Epidermal melanocyte (primary cell): Measurements from ENCODE around the gene HEPH.
"Not testable (repeated sequence)": the region's sequence is repeated elsewhere in the genome, so short reads cannot be mapped to it uniquely, and the experiment has no call there.

ENCODE experiments used
- DNase-seq: peaks from one replicate; pipeline ENCODE4 v3.0.0; 2011; ENCODE audit warnings: low spot score; ENCODE audit not compliant: insufficient read length

The HEPH gene

GRCh38 chrX:66221856-66222255 lies 57.8 kb downstream of the HEPH start:
- DNase-seq = no peak

- no peak for DNase-seq
These were observed 68.2 kb downstream of the HEPH start for GRCh38 chrX:66232296-66232695.

GRCh38 chrX:66233209-66233608 lies 69.2 kb downstream of the HEPH start:
- no peak for DNase-seq

- DNase-seq = not testable (repeated sequence)
These were observed 69.9 kb downstream of the HEPH start for GRCh38 chrX:66233904-66234303.

- no peak for DNase-seq
These were observed 91.4 kb downstream of the HEPH start for GRCh38 chrX:66255359-66255967.

- DNase-seq = no peak
These were observed 98.8 kb downstream of the HEPH start for GRCh38 chrX:66262807-66263206.
